CD4-positive, alpha-beta T cell treated with Interleukin-6 for 4 hours (primary cell): ENCODE results near the gene PPP1R14C.

Experiments
- DNase-seq: peaks from one replicate; pipeline ENCODE4 v3.0.0-alpha.2; 2020; ENCODE audit warnings: mixed read lengths

PPP1R14C gene

DNA sequence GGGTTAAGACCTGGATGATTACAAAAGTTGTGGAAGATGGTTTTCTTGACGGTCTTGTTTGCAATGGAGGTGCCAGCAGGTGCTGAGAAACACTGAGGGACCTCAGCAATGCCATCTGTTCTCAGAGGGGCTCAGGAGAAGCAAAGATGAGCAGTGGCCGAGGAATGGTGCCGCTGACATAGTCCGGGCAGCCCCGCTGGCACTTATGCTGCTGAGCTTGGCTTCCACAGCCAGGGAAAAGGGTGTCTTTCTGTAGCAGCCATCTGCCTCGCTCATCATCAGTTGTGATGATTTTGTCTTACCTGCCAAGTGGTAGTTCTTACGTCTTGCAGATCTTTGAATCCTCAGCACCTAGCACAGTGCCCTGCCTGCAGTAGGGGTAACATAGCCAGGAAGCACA is 55.7 kb downstream of the PPP1R14C start:
- DNase-seq = no peak

- no peak for DNase-seq
Observed at GRCh38 chr6:150199241-150199640, 56.4 kb downstream of the PPP1R14C start.

DNA sequence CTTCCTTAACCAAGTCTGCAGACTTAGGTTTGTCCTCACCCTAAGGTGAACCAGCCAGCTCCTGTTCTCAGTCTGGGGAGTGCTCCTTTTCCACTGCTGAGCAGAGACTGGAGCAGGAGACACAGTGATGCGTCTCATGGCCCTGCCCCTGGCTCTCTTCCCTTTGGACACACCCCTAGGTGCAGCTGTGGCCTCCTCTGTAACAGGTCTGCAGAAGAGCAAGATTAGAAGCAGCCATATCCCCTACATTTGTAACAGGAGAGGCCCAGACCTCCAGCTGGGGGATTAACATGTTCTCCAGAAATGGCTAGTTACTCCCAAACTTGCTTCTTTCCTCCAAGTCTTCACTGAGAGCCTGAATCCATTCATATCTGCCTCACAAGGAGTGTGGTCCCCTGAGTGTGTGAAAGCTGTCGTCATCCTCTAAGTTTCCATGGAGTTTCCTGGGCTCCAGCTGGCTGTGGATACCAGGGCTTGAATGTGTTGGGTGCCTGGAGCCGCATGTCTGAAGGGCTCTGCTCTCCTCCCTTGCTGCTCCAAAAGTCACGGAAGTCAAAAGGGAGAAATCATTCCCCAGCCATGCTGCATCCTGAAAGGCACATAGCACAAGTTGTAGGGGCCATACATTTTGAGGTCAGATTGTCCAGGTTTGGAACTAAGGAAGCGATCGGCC is 57.7 kb downstream of the PPP1R14C start:
- no peak for DNase-seq

DNA sequence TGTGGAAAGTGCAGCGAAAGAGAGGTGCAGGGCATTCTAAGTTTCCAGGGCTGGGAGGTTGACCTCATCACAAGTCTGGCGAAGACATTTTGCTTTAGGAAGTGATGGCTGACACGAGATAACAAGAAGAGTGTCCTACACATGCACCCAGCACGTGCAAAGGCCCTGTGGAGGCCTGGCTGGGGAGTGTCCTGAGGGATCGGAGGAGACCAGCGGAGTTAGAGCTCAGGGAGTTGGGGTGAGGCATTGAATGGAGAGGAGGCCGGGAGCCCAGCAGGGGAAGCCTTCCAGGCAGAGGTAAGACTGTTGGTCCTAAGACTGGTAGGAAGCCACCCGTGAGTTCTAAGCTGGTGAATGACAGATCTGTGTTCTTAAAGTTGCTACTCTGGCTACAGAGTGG is 58.4 kb downstream of the PPP1R14C start:
- no peak for DNase-seq

GRCh38 chr6:150201772-150202329 is 59.0 kb downstream of the PPP1R14C start:
- no peak for DNase-seq

DNA sequence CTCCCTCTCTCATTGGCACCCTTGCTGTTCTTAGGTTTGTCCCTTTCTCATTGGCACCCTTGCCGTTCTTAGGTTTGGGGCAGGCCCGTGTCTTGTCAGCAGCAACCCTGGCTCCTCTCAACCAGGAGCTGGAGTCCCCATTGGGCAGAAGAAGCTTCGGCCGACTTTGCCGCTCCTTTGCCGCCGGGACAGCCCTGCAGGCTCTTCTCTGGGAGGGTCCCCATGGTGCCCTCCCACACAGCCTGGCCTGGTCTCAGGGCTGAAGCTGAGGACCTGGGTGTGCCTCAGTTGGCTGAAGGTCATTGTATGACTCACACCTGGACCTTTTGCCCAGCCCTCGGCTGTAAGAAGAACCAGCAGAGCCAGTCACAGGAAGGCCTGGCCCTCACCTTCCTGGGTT is 59.6 kb downstream of the PPP1R14C start:
- no peak for DNase-seq

GRCh38 chr6:150202934-150203333 is 60.1 kb downstream of the PPP1R14C start:
- no peak for DNase-seq

GRCh38 chr6:150203378-150203777 is 60.5 kb downstream of the PPP1R14C start:
- no peak for DNase-seq

DNA sequence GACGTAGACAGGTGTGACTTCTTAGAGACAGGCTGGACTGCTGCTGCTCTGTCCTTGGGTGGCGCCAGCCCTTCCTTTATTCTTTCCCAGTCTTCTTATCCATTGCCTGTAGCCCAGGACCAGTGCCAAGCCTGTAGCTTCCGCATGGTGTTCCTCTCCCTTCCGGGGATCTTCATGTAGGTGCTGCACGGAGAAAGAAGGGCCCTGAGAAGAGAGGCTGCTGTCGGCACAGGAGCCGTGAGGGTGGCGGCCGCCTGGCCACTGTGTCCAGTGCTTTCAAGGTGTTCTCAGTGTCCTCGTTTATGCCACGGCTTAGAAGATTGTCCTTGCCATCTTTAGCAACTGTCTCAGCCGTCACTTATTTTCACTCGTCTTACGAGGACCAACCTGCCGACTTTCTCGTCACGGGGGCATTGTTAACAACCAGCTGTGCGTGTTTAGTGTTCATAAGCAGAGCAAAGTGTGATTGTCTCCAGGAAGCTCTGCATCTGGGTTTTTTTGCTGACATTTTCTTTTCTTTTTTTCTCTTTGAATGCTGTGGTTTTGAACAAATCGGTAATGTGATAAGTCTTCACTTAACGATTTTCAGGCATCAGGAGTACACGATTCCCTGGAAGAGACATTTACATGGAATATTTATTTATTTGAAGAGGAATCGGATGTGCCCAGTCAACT is 61.2 kb downstream of the PPP1R14C start:
- no peak for DNase-seq

- DNase-seq = no peak
Observed at GRCh38 chr6:150204705-150205472, 62.0 kb downstream of the PPP1R14C start.

GRCh38 chr6:150207931-150208570 is 65.2 kb downstream of the PPP1R14C start:
- no peak for DNase-seq

GRCh38 chr6:150208611-150209352 is 65.9 kb downstream of the PPP1R14C start:
- no peak for DNase-seq

DNA sequence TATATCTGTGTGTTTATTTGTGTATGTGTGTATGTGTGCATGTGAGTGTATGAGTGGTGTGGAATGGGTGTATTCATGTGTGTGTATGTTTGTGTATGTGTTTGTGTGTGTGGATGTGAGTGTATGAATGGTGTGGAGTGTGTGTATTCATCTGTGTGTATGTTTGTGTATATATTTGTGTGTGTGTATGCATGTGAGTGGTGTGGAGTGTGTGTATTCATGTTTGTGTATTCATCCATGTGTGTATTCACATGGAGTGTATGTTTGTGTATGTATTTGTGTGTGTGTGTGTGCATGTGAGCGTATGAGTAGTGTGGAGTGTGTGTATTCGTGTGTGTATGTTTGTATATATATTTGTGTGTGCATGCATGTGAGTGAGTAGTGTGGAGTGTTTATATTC is 66.6 kb downstream of the PPP1R14C start:
- DNase-seq = no peak

GRCh38 chr6:150211700-150212511 is 69.1 kb downstream of the PPP1R14C start:
- no peak for DNase-seq

- no peak for DNase-seq
Observed at GRCh38 chr6:150212778-150213177, 69.9 kb downstream of the PPP1R14C start.

GRCh38 chr6:150213301-150213700 is 70.5 kb downstream of the PPP1R14C start:
- no peak for DNase-seq

DNA sequence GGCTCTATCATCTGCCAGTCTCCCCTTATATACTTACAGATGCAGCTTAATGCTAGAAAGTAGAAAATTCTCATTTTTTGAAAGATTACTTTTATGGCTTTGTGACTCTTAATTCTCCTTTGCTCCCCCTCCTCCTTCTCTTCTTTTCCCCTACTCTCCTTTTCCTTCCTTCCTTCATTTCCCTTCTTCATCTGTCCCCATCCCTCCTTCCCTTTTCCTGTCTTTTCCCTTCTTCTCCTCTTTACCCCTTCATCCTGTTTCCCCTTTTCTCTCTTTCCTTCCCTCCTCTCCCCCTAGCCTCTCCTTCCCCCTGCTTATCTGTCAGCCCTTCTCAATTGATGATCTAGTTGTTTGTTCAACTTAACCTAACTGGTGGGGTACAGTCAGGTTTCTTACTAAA is 71.5 kb downstream of the PPP1R14C start:
- DNase-seq = no peak

GRCh38 chr6:150220634-150221551 is 78.0 kb downstream of the PPP1R14C start:
- no peak for DNase-seq

- no peak for DNase-seq
Observed at GRCh38 chr6:150224820-150225219, 82.0 kb downstream of the PPP1R14C start.

- DNase-seq = no peak
Observed at GRCh38 chr6:150227281-150227680, 84.4 kb downstream of the PPP1R14C start.
